Spinal cord (tissue), 10 donors: Measurements from ENCODE around the gene AUTS2. TPM values are rescaled to one million over a fixed set of nuclear protein-coding genes. Genes with fewer than 3 reads are reported as not detected.

ENCODE experiments used
- DNase-seq, 6 donors: peaks; one replicate each; pipeline versions ENCODE4 v3.0.0 to v3.0.0-alpha.2; 2013 to 2015; ENCODE audit warnings: low spot score in 6 of 6, low read depth in 4 of 6
- H3K27ac ChIP-seq: one replicate; pipeline ENCODE4 v1.5.1; 2013; ENCODE audit warnings: low read depth, low read length, control low read depth
- H3K27me3 ChIP-seq: one replicate; pipeline ENCODE4 v1.6.1; 2013; ENCODE audit warnings: low read length; ENCODE audit not compliant: control insufficient read depth, insufficient read depth
- H3K36me3 ChIP-seq: one replicate; pipeline ENCODE4 v1.6.1; 2013; ENCODE audit warnings: low read length; ENCODE audit not compliant: control insufficient read depth, insufficient read depth
- H3K4me1 ChIP-seq: one replicate; pipeline ENCODE4 v1.6.1; 2013; ENCODE audit warnings: low read length; ENCODE audit not compliant: control insufficient read depth, insufficient read depth
- H3K4me3 ChIP-seq: one replicate; pipeline ENCODE4 v1.5.1; 2013; ENCODE audit warnings: low read depth, low read length, control low read depth
- H3K9me3 ChIP-seq: one replicate; pipeline ENCODE4 v1.6.1; 2013; ENCODE audit warnings: low read length; ENCODE audit not compliant: control insufficient read depth, insufficient read depth
- WGBS: methylation state at CpG from one replicate; pipeline ENCODE4 v1.1.5; 2013; ENCODE audit warnings: missing lambda C conversion rate; ENCODE audit not compliant: insufficient coverage; 5-methylcytosine and 5-hydroxymethylcytosine counted together
- polyA plus RNA-seq, 2 donors: library from polyadenylated mRNA; unstranded; fragments of 120-200 nt; gene quantifications; one replicate each; pipeline ENCODE4 v1.2.1, GENCODE V29; 2013; ENCODE audit not compliant: insufficient read length in 2 of 2
- total RNA-seq, 2 donors: library from RNA; depleted of rRNA in 1 of 2; stranded (reverse); fragments of 120-200 nt in 1 of 2; fragments of >200 nt in 1 of 2; gene quantifications; one replicate each; pipeline versions ENCODE4 v1.2.3 to v1.2.4, GENCODE V29; 2013 to 2014
- donor health status: healthy.

The AUTS2 gene
- total and polyA plus RNA-seq, 4 donors, result 56.2 to 214 (median 135) TPM

DNA sequence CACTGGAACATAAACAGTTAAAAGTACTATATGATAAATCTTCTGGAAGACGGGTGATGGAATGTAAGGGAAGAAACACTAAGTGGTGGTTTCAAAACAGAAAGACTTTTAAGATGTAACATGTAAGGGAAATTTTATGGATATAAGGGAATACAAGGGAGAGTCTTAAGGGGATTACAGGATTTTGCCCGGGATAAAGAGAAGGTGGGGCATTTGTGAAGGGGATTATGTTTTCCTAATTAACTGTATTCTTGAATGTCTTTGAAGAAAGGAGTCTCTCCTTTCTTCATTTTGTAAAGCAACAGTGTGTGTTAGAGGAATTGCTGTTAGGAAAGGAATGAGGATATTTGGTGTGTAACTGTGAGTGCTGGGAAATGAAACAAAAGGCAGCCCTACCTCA lies 745.2 kb downstream of the AUTS2 start:
- no peaks in the 10 kb centered on the region for H3K36me3 ChIP-seq
- no peaks in the 10 kb centered on the region for H3K4me1 ChIP-seq
- no peak overlapping the region for H3K4me3 ChIP-seq
- 56% methylated on average over 2 of the region's 2 CpGs for WGBS
- H3K27me3 ChIP-seq, result no peaks in the 10 kb centered on the region
- DNase-seq, result no peak
- no peaks in the 10 kb centered on the region for H3K9me3 ChIP-seq
- no peak overlapping the region for H3K27ac ChIP-seq

DNA sequence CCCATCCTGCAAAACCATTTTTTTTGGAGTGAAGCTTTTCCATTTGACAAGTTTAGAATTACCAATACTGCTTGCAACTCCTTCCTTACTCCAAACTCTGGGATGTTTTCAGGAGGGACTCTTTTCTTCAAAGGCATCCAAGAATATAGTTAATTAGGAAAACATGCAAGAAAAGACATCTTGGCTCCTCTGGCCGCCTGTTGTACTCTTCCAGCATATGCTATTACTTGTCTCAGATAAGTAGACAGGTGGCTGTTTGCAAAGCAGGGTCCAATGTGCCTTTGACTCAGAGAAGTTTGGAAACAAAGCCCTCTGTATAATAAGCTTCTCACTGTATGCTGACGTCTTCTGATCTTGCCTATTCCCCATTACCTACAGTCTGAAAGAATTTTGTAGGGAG lies 746.5 kb downstream of the AUTS2 start:
- no peaks in the 10 kb centered on the region for H3K27me3 ChIP-seq
- no peaks in the 10 kb centered on the region for H3K9me3 ChIP-seq
- peak in 1 of 6 donors; percentile 55 for DNase-seq

DNA sequence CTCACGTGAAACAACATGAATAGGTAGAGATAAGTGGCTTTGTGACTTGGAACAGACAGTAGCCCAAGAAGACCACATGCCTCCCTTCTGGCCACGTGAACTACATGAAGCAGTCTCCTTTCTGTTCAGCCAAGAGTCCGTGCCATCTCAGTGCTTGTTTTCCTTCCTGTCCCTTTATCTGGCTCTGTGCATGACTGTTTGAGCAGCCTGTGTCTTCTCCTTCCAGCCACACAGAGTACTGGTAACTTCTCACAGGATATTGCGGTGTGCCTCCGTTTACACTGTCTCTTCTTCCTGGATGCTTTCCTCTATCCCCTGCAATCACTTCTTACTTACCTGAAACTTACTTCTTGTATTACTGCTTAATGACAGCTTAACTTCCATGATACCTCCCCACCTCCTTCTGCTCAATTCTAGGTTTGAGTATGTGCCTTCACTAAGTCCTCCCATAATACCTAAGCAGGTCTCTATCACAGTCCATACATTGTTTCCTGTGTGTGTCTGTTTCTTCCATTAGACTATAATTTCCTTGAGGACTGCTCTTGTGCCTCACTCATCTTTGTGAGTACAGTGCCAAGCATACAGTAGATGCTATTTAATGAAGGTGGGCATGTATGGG lies 748.7 kb downstream of the AUTS2 start:
- 97% methylated on average over 4 of the region's 5 CpGs for WGBS
- no peak for DNase-seq
- H3K9me3 ChIP-seq, result no peaks in the 10 kb centered on the region
- no peak overlapping the region for H3K27ac ChIP-seq
- H3K36me3 ChIP-seq, result no peaks in the 10 kb centered on the region
- no peaks in the 10 kb centered on the region for H3K4me1 ChIP-seq
- H3K27me3 ChIP-seq, result no peaks in the 10 kb centered on the region
- no peak overlapping the region for H3K4me3 ChIP-seq

More for the DNA sequence above, 746.5 kb downstream of the AUTS2 start:
- Histone ChIP-seq H3K27ac (no peak overlapping the region), H3K4me3 (no peak overlapping the region), H3K4me1 (no peaks in the 10 kb centered on the region), H3K36me3 (no peaks in the 10 kb centered on the region)
- WGBS, result no CpG with 5 or more reads among the region's 2 CpGs

DNA sequence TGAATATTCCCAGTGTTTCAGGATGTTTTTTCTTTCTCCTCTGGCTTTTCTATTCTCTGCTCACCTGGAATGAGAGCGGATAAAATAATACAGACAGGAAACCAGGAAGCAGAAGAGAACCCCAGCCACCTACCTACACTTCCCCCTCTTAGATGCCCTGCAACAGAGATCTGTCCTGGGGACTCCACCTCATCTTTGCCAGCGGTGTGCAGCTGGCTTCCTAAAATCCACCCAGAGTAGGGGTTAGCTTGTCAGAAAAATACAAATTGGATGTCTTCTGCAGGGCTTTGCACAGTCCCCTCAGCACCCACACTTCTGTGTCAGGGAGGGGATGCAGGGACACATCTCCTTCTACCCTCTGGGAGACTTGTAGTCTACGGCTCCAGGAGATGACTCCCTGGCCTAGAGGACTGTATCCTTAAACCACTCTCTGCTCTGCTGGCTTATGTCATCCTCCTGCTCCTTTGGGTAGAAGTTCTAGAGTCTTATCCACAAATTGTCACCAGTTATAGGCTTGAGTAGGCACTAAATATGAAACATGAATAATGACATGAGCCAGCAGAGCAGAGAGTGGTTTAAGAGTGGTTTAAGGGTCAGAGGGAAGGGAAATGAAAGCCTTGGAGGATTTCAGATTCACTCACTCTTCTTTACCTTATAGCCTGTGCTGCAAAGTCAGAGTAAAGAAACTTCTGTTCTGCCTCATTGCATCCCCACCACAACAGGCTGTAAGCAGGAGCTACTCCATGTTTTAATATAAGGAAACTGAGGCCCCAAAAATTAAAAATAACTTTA lies 749.4 kb downstream of the AUTS2 start:
- Histone ChIP-seq H3K4me3 (no peak overlapping the region), H3K36me3 (no peaks in the 10 kb centered on the region), H3K27ac (no peak overlapping the region), H3K27me3 (no peaks in the 10 kb centered on the region), H3K9me3 (no peaks in the 10 kb centered on the region), H3K4me1 (no peaks in the 10 kb centered on the region)
- no peak for DNase-seq
- 90% methylated on average over 2 of the region's 3 CpGs for WGBS

DNA sequence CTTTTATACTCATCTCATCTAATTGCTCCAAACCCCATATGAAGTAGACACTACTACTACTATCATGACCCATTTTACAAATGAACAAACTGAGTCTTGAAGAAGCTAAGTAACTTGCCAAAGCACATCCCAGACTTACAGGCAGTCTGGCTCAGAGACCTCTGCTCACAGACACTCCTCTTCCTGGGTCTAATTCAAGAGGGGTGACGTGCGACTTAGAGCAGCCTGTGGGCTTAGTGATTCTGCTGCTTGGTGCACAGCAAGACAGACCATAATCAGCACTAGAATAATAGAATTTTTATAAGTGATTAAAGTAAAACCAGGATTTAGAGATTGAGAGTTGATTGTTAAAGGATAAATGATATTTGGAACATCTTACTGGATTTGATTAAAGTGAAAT lies 750.8 kb downstream of the AUTS2 start:
- H3K36me3 ChIP-seq, result no peaks in the 10 kb centered on the region
- no peaks in the 10 kb centered on the region for H3K27me3 ChIP-seq
- no peak overlapping the region for H3K27ac ChIP-seq
- no peaks in the 10 kb centered on the region for H3K4me1 ChIP-seq
- H3K4me3 ChIP-seq, result no peak overlapping the region
- no CpG with 5 or more reads among the region's 2 CpGs for WGBS
- no peak for DNase-seq
- H3K9me3 ChIP-seq, result no peaks in the 10 kb centered on the region

DNA sequence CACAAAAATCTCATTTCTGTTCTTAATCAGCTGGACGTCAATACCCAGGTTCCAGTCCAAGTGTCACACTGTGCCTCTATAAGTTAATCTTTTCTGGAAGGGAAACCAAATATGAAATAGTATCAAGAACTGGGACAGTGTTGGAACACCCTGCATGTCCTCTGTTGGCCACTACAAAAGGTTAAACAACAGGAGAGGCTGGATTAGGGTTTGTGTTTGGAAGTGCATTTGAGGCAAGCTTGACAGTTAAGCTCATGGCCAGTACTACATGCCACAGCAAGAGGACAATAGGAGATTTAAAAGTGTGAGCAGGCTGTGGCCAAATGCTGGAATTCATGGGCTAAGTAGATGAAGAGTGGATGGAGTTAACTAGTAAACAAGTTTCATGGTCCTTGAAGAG lies 751.5 kb downstream of the AUTS2 start:
- no peak for DNase-seq
- Histone ChIP-seq H3K4me3 (no peak overlapping the region), H3K36me3 (no peaks in the 10 kb centered on the region), H3K4me1 (no peaks in the 10 kb centered on the region), H3K27me3 (no peaks in the 10 kb centered on the region), H3K9me3 (no peaks in the 10 kb centered on the region), H3K27ac (no peak overlapping the region)
- WGBS, result no CpG with 5 or more reads among the region's 1 CpG

DNA sequence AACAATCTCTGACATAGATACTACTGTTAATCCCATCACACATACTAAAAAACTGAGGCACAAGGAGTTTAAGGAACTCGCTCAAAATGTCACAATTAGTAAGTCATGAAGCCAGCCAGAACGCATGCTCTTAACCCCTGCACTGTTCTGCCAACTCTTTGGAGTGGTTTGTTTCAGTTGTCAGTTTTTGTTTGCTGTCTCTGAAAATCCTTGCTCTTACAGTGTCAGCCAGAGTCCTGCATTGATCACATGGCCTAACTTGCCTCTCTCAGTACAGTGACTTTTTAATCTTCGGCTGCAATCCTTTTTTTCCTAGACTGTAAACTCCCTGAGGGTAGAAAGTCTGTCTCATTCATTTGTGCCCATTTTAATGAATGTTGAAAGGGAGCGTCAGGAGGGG lies 753.8 kb downstream of the AUTS2 start:
- no peaks in the 10 kb centered on the region for H3K9me3 ChIP-seq

DNA sequence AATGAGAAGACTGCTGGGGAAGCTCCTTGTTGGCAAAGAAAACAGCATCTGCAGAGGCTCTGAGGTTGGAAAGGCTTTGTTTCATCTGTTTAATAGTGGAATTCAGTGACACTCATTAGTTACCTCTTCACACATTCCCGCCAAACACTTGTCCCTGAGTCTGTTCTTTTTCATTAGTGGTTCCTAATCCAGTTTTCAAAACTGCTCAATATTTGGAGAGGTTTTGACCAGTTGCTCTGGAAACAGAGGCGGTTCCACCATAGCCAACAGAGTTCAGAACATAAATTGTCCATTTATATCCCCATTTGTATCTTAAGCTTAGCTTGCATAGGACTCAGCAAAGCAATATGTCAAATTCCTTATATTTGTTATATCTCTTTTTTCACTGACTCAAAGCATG lies 754.6 kb downstream of the AUTS2 start:
- Histone ChIP-seq H3K27ac (no peak overlapping the region), H3K4me1 (no peaks in the 10 kb centered on the region)
- WGBS, result 71% methylated on average over 1 of the region's 2 CpGs

More for the DNA sequence above, 753.8 kb downstream of the AUTS2 start:
- WGBS, result 60% methylated on average over 1 of the region's 4 CpGs
- no peaks in the 10 kb centered on the region for H3K36me3 ChIP-seq
- no peak for DNase-seq
- no peaks in the 10 kb centered on the region for H3K4me1 ChIP-seq
- no peak overlapping the region for H3K4me3 ChIP-seq
- no peak overlapping the region for H3K27ac ChIP-seq
- H3K27me3 ChIP-seq, result no peaks in the 10 kb centered on the region

DNA sequence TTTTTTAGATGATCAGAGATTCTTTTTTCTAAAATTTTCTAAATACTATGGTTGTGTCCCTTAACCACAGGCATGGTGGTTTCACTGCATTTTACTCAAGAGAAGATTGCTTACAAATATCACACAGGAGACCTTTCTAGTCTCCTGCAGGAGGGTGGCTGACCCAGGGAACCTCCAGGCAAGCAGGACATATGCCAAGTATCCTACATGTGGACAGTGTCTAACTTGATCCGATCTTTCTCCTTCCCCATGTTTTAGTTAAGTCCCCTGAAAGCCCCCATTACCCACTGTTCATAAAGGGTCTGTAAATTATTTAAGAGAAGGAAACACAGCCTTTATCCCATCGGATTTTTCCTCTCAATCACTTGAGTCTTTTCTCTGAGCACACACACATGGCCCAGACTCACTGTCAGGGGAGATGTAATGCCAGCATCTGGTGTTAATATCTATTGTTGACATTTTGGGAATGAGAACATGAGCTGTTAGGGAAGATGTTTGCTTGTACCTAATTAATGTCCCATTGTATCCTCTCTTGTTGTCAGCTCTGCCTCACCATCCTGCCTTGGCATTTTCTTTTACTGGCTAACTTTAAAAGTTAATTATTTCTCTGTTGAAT lies 755.2 kb downstream of the AUTS2 start:
- Histone ChIP-seq H3K36me3 (no peaks in the 10 kb centered on the region), H3K27ac (no peak overlapping the region), H3K9me3 (no peaks in the 10 kb centered on the region), H3K27me3 (no peaks in the 10 kb centered on the region), H3K4me1 (no peaks in the 10 kb centered on the region), H3K4me3 (no peak overlapping the region)
- no peak for DNase-seq
- no CpG with 5 or more reads among the region's 2 CpGs for WGBS

More for the DNA sequence above, 754.6 kb downstream of the AUTS2 start:
- H3K36me3 ChIP-seq, result no peaks in the 10 kb centered on the region
- H3K4me3 ChIP-seq, result no peak overlapping the region
- no peaks in the 10 kb centered on the region for H3K27me3 ChIP-seq
- H3K9me3 ChIP-seq, result no peaks in the 10 kb centered on the region
- no peak for DNase-seq
